Neural crest cell (in vitro differentiated cells): ENCODE measurements around the gene EMP2. TPM values are rescaled to one million over a fixed set of nuclear protein-coding genes. Genes with fewer than 3 reads are reported as not detected.
"Not testable (repeated sequence)": the region's sequence is repeated elsewhere in the genome, so short reads cannot be mapped to it uniquely, and the experiment has no call there.

Source experiments
- DNase-seq: peaks from one replicate; pipeline ENCODE4 v3.0.0; 2021; ENCODE audit warnings: low read depth, mixed read lengths, low spot score
- H3K27ac Mint-ChIP-seq: one replicate; pipeline ENCODE4 v1.8.0; 2021; ENCODE audit warnings: mild to moderate bottlenecking, mixed read lengths; ENCODE audit not compliant: unreplicated experiment
- H3K27me3 Mint-ChIP-seq: 2 replicates; pipeline ENCODE4 v1.8.0; 2021; ENCODE audit warnings: low read depth, mild to moderate bottlenecking, mixed read lengths
- H3K36me3 Mint-ChIP-seq: 2 replicates; pipeline ENCODE4 v1.8.0; 2021; ENCODE audit warnings: low read depth, mild to moderate bottlenecking, mixed read lengths
- H3K4me1 Mint-ChIP-seq: 2 replicates; pipeline ENCODE4 v1.8.0; 2021; ENCODE audit warnings: mixed read lengths
- H3K4me3 Mint-ChIP-seq: one replicate; pipeline ENCODE4 v1.8.0; 2021; ENCODE audit warnings: mild to moderate bottlenecking, mixed read lengths
- H3K9me3 Mint-ChIP-seq: 2 replicates; pipeline ENCODE4 v1.8.0; 2021; ENCODE audit warnings: mixed read lengths
- total RNA-seq: library from RNA; stranded (reverse); gene quantifications from 2 replicates; pipeline ENCODE4 v1.2.1, GENCODE V29; 2021
- TF ChIP-seq, protein P1 (sequence below): fragments of 200-600 bp; sonication (generic); conservative IDR thresholded peaks from 2 replicates; pipeline ENCODE4 v1.5.0; 2021; ENCODE audit warnings: antibody characterized with exemption, mild to moderate bottlenecking

EMP2 gene
- total RNA-seq, 1 donor from 2014 or later = 23.4 TPM

DNA sequence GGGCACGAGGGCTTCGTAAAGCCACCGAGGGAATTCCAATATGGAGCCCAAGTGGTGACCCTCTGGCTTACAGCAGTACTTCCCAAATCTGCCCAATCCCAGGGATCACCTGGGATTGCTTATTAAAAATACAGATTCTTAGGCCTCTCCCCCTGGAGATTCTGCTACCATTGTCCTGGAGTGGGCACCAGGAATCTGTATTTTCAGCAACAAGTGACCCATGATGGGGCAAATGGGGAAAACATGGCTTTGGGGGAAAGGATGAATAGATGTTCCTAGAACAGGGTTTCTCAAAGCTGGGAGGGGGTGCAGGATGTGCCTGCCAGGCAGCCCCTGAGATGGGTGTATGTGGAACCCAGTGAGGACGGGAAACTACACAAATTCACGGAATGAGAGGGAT is 40.6 kb downstream of the EMP2 start:
- no peaks in the 10 kb centered on the region for H3K27me3 Mint-ChIP-seq
- H3K36me3 Mint-ChIP-seq = peaks cover 10% of the 10 kb centered on the region
- H3K4me1 Mint-ChIP-seq = no peaks in the 10 kb centered on the region
- H3K27ac Mint-ChIP-seq = no peak overlapping the region
- no peak overlapping the region for H3K4me3 Mint-ChIP-seq
- TF ChIP-seq, protein P1, sequence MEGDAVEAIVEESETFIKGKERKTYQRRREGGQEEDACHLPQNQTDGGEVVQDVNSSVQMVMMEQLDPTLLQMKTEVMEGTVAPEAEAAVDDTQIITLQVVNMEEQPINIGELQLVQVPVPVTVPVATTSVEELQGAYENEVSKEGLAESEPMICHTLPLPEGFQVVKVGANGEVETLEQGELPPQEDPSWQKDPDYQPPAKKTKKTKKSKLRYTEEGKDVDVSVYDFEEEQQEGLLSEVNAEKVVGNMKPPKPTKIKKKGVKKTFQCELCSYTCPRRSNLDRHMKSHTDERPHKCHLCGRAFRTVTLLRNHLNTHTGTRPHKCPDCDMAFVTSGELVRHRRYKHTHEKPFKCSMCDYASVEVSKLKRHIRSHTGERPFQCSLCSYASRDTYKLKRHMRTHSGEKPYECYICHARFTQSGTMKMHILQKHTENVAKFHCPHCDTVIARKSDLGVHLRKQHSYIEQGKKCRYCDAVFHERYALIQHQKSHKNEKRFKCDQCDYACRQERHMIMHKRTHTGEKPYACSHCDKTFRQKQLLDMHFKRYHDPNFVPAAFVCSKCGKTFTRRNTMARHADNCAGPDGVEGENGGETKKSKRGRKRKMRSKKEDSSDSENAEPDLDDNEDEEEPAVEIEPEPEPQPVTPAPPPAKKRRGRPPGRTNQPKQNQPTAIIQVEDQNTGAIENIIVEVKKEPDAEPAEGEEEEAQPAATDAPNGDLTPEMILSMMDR = no peak
- DNase-seq = no peak
- H3K9me3 Mint-ChIP-seq = no peaks in the 10 kb centered on the region

DNA sequence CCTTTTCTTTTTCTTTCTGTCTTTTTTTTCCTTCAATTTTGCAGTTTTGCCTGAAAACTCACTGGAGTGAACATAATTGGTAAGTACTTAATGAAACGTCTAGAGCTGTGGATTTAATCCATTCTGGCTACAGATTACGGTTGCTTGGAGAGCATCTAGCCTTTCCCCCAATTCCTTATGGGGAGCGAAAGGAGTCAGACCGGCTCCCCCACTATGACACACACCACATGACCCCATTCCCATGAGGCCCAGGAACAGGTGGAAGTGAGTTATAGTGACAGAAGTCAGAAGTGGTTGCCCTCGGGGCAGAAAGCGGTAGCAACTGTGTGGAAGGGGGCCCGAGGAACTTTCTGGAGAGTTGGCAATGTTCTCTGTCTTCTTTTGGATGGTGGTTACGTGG is 41.2 kb downstream of the EMP2 start:
- no peaks in the 10 kb centered on the region for H3K9me3 Mint-ChIP-seq

DNA sequence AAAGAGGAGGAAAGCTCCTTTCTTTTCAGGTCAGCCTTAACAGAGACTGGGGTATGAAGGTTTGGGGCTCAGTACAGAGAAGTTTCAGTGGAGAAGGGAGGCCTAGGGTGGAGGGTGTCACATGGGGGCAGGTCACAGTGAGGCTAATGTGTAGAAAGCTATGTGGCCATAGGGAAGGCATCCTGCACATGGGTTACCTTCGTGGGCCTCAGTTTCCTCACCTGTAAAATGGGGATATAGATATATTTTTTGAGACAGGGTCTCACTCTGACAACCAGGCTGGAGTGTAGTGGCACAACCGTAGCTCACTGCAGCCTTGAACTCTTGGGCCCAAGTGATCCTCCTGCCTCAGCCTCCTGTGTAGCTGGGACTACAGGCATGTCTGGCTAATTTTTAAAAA is 41.8 kb downstream of the EMP2 start:
- Mint-ChIP-seq H3K27me3 (no peaks in the 10 kb centered on the region), H3K4me3 (no peak overlapping the region), H3K9me3 (no peaks in the 10 kb centered on the region), H3K4me1 (no peaks in the 10 kb centered on the region), H3K27ac (no peak overlapping the region), H3K36me3 (peaks cover 10% of the 10 kb centered on the region)
- no peak for DNase-seq
- TF ChIP-seq, protein P1 = no peak

More for the DNA sequence above, 41.2 kb downstream of the EMP2 start:
- Mint-ChIP-seq H3K36me3 (peaks cover 10% of the 10 kb centered on the region), H3K27me3 (no peaks in the 10 kb centered on the region), H3K4me1 (no peaks in the 10 kb centered on the region), H3K27ac (peak overlapping the region; percentile 12), H3K4me3 (no peak overlapping the region)
- no peak for DNase-seq
- TF ChIP-seq, protein P1 = no peak

DNA sequence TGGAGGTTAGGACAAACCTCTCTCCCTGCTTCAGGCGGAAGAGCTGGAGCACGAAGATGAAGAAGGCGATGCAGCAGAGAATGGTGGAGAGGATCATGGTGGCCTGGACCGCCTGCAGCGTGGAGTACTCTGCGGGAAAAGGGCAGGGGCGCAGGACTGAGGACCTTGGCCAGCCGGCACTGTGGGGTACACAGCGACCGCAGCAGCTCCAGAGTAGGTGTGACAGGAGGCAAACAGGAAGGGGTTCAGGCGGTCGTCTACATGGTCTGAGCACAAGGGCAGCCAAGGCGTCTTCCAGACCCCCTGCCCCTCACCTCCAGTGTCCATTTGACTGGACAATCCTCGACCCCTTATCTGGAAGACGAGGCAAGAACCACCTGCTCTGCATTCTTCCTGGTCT is 42.5 kb downstream of the EMP2 start:
- Mint-ChIP-seq H3K36me3 (peaks cover 9% of the 10 kb centered on the region), H3K27ac (no peak overlapping the region), H3K9me3 (no peaks in the 10 kb centered on the region), H3K4me1 (no peaks in the 10 kb centered on the region), H3K27me3 (no peaks in the 10 kb centered on the region), H3K4me3 (no peak overlapping the region)
- no peak for DNase-seq
- TF ChIP-seq, protein P1 = no peak

DNA sequence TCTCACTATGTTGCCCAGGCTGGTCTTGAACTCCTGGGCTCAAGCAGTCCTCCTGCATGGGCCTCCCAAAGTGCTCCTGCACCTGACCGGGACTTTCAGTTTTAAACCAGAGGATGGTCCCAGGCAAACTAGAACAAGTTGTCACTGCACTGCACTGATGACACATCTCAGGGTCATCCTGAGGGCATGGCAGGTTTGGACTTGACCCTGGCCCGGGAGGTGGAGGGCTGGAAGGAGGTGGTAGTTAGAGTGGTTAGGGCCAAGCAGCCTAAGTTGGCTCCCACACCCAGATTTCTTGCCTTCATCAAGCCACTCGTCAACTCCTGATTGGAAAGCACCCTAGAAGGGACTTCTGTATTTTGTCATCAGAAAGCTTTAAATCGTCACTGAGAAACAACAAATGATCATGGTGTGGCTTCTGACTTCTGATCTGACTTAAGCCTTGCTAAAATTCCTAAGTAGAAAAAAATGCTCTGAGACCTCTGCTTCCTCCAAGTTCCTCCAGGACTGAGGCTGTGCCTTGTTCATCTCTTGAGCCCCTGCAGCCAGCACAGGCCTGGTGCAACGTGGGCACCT is 43.5 kb downstream of the EMP2 start:
- Mint-ChIP-seq H3K36me3 (peaks cover 8% of the 10 kb centered on the region), H3K27me3 (no peaks in the 10 kb centered on the region), H3K4me1 (no peaks in the 10 kb centered on the region), H3K9me3 (no peaks in the 10 kb centered on the region), H3K27ac (no peak overlapping the region), H3K4me3 (no peak overlapping the region)
- TF ChIP-seq, protein P1 = no peak
- no peak for DNase-seq

DNA sequence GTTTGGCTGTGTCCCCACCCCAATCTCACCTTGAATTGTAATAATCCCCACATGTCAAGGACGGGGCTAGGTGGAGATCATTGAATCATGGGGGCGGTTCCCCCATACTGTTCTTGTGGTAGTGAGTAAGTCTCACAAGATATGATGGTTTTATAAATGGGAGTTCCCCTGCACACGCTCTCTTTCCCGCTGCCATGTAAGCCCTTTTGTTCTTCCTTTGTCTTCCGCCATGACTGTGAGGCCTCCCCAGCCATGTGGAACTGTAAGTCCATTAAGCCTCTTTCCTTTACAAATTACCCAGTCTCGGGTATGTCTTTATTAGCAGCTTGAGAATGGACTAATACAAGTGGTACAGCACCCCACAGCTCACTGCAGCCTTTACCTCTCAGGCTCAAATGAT is 44.1 kb downstream of the EMP2 start:
- not testable (repeated sequence) for DNase-seq, H3K27me3 Mint-ChIP-seq, H3K27ac Mint-ChIP-seq, H3K4me3 Mint-ChIP-seq, H3K9me3 Mint-ChIP-seq, H3K4me1 Mint-ChIP-seq, H3K36me3 Mint-ChIP-seq
